ENCODE data around the gene CRAT. TPM values are rescaled to one million over a fixed set of nuclear protein-coding genes. Genes with fewer than 3 reads are reported as not detected.
"Not testable (repeated sequence)": the region's sequence is repeated elsewhere in the genome, so short reads cannot be mapped to it uniquely, and the experiment has no call there.

Gene CRAT
- total and polyA plus RNA-seq, 8 donors = 13.0 to 92.2 (median 29.2) TPM

GRCh38 chr9:129122133-129122532 is 11.5 kb upstream of the CRAT start:
- Histone ChIP-seq H3K4me1 (peaks cover 0 to 19% (median 11%) of the 10 kb centered on the region in 4 donors), H3K9me3 (no peaks in the 10 kb centered on the region), H3K27ac (no peak overlapping the region), H3K27me3 (no peaks in the 10 kb centered on the region), H3K4me3 (no peak overlapping the region), H3K36me3 (peaks cover 32 to 68% (median 64%) of the 10 kb centered on the region in 4 donors)
- no peak for TF ChIP-seq POLR2A (IDR thresholded peaks at IDR 0.05)
- TF ChIP-seq EP300 (IDR thresholded peaks at IDR 0.05) = no peak
- no peak for TF ChIP-seq POLR2AphosphoS5 (IDR thresholded peaks at IDR 0.05)
- no peak for TF ChIP-seq CTCF (IDR thresholded peaks at IDR 0.05)
- intact Hi-C loops (cut with DNase I; ENCODE audit: low total_unique reads) = no loop called here
- WGBS, 5 donors = 95 to 100% (median 96%) methylated on average over 1 of the region's 1 CpG; no CpG with 5 or more reads in 1 of the 5 donors
- DNase-seq = no peak

- intact Hi-C loops (cut with DNase I; ENCODE audit: low total_unique reads) = no loop called here
- 43 to 65% (median 51%) methylated on average over 3 of the region's 3 CpGs for WGBS, 5 donors
- H3K4me1 ChIP-seq = peaks cover 0 to 14% (median 8%) of the 10 kb centered on the region in 4 donors
- H3K27me3 ChIP-seq = no peaks in the 10 kb centered on the region
- no peaks in the 10 kb centered on the region for H3K9me3 ChIP-seq
- peaks cover 32 to 62% (median 57%) of the 10 kb centered on the region in 4 donors for H3K36me3 ChIP-seq
- DNase-seq = no peak
- H3K4me3 ChIP-seq = no peak overlapping the region
- peak overlapping the region in 1 of 5 donors; percentile 4 for H3K27ac ChIP-seq
- no peak for TF ChIP-seq CTCF (IDR thresholded peaks at IDR 0.05)
- no peak for TF ChIP-seq EP300 (IDR thresholded peaks at IDR 0.05)
- no peak for TF ChIP-seq POLR2A (IDR thresholded peaks at IDR 0.05)
- no peak for TF ChIP-seq POLR2AphosphoS5 (IDR thresholded peaks at IDR 0.05)
Observed at GRCh38 chr9:129121483-129121882, 10.9 kb upstream of the CRAT start.

- intact Hi-C loops (cut with DNase I; ENCODE audit: low total_unique reads) = no loop called here
- 75 to 84% (median 78%) methylated on average over 4 of the region's 4 CpGs for WGBS, 5 donors
Observed at GRCh38 chr9:129118799-129119198, 8.2 kb upstream of the CRAT start.

GRCh38 chr9:129113645-129114304 is 3.2 kb upstream of the CRAT start:
- Histone ChIP-seq H3K4me3 (no peak overlapping the region), H3K27ac (peak overlapping the region in 3 of 5 donors; percentile 1 to 68 (median 14)), H3K9me3 (no peaks in the 10 kb centered on the region), H3K27me3 (no peaks in the 10 kb centered on the region), H3K4me1 (peaks cover 39 to 65% (median 53%) of the 10 kb centered on the region in 4 donors), H3K36me3 (no peaks in the 10 kb centered on the region)
- intact Hi-C loops (cut with DNase I; ENCODE audit: low total_unique reads) = no loop called here
- WGBS, 5 donors = 83 to 91% (median 89%) methylated on average over 17 of the region's 17 CpGs
- TF ChIP-seq POLR2A (IDR thresholded peaks at IDR 0.05) = no peak
- no peak for TF ChIP-seq CTCF (IDR thresholded peaks at IDR 0.05)
- TF ChIP-seq EP300 (IDR thresholded peaks at IDR 0.05) = no peak
- TF ChIP-seq POLR2AphosphoS5 (IDR thresholded peaks at IDR 0.05) = no peak
- no peak for DNase-seq

More at GRCh38 chr9:129118799-129119198, 8.2 kb upstream of the CRAT start:
- Histone ChIP-seq H3K4me3 (no peak overlapping the region), H3K36me3 (peaks cover 28 to 36% (median 35%) of the 10 kb centered on the region in 4 donors), H3K9me3 (no peaks in the 10 kb centered on the region), H3K27me3 (no peaks in the 10 kb centered on the region), H3K4me1 (peaks cover 7 to 27% (median 19%) of the 10 kb centered on the region in 4 donors), H3K27ac (no peak overlapping the region)
- no peak for DNase-seq
- no peak for TF ChIP-seq CTCF (IDR thresholded peaks at IDR 0.05)
- TF ChIP-seq EP300 (IDR thresholded peaks at IDR 0.05) = no peak
- no peak for TF ChIP-seq POLR2A (IDR thresholded peaks at IDR 0.05)
- no peak for TF ChIP-seq POLR2AphosphoS5 (IDR thresholded peaks at IDR 0.05)

- 85 to 90% (median 88%) methylated on average over 17 of the region's 17 CpGs for WGBS, 5 donors
- DNase-seq; H3K9me3 ChIP-seq; H3K36me3 ChIP-seq; intact Hi-C loops (cut with DNase I; ENCODE audit: low total_unique reads); H3K27me3 ChIP-seq: not testable (repeated sequence)
- H3K4me3 ChIP-seq = peak overlapping the region; percentile 82 to 98 (median 94)
- H3K4me1 ChIP-seq = peaks cover 32 to 73% (median 55%) of the 10 kb centered on the region in 4 donors
- H3K27ac ChIP-seq = peak overlapping the region in 2 of 5 donors; percentile 95 to 97
Observed at GRCh38 chr9:129112526-129112925, 1.9 kb upstream of the CRAT start.

All from stomach (tissue), 9 donors.